ENCODE data around the gene UBE3C.

UBE3C gene

GRCh38 chr7:157306846-157307838 lies 168.4 kb downstream of the UBE3C start:
- DNase-seq (ENCODE audit: extremely low read depth, low read depth) = no peak
- H3K4me3 ChIP-seq (replicated peaks; ENCODE audit: low read depth, low read length) = no peak overlapping the region
- TF ChIP-seq CTCF (IDR thresholded peaks at IDR 0.05; ENCODE audit: low read depth, low read length, missing control alignments) = no peak

- no peak for TF ChIP-seq CTCF (IDR thresholded peaks at IDR 0.05; ENCODE audit: low read depth, low read length, missing control alignments)
- no peak overlapping the region for H3K4me3 ChIP-seq (replicated peaks; ENCODE audit: low read depth, low read length)
- peak; percentile 82 for DNase-seq (ENCODE audit: extremely low read depth, low read depth)
These were observed 171.4 kb downstream of the UBE3C start for GRCh38 chr7:157309988-157310668.

DNA sequence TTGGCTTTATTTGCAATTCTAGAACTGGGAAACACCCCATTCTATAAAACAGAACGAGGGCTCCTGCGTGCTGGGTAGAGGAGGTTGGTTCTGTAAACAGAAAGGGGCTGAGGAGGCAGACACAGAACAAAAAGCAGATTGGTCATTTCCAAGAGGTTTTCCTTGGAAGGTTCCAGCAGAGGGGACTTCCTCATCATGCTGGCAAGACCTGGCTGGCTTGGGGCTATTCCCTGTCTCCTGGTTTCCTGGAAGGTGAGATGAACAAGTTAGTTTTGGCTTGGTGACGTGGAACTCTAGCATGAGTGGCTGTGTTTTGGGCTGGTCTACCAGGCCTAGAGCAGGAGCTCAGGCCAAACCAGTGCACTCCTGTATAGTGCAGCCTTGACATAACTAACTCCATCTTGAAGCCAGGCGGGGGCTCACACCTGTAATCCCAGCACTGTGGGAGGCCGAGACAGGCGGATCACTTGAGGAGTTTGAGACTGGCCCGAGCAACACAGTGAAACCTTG lies 172.0 kb downstream of the UBE3C start:
- no peak for TF ChIP-seq CTCF (IDR thresholded peaks at IDR 0.05; ENCODE audit: low read depth, low read length, missing control alignments)
- DNase-seq (ENCODE audit: extremely low read depth, low read depth) = no peak
- no peak overlapping the region for H3K4me3 ChIP-seq (replicated peaks; ENCODE audit: low read depth, low read length)

- no peak overlapping the region for H3K4me3 ChIP-seq (replicated peaks; ENCODE audit: low read depth, low read length)
- DNase-seq (ENCODE audit: extremely low read depth, low read depth) = no peak
- TF ChIP-seq CTCF (IDR thresholded peaks at IDR 0.05; ENCODE audit: low read depth, low read length, missing control alignments) = no peak
These were observed 174.2 kb downstream of the UBE3C start for GRCh38 chr7:157312941-157313340.

GRCh38 chr7:157313645-157314044 lies 174.9 kb downstream of the UBE3C start:
- no peak for DNase-seq (ENCODE audit: extremely low read depth, low read depth)
- no peak overlapping the region for H3K4me3 ChIP-seq (replicated peaks; ENCODE audit: low read depth, low read length)
- no peak for TF ChIP-seq CTCF (IDR thresholded peaks at IDR 0.05; ENCODE audit: low read depth, low read length, missing control alignments)

DNA sequence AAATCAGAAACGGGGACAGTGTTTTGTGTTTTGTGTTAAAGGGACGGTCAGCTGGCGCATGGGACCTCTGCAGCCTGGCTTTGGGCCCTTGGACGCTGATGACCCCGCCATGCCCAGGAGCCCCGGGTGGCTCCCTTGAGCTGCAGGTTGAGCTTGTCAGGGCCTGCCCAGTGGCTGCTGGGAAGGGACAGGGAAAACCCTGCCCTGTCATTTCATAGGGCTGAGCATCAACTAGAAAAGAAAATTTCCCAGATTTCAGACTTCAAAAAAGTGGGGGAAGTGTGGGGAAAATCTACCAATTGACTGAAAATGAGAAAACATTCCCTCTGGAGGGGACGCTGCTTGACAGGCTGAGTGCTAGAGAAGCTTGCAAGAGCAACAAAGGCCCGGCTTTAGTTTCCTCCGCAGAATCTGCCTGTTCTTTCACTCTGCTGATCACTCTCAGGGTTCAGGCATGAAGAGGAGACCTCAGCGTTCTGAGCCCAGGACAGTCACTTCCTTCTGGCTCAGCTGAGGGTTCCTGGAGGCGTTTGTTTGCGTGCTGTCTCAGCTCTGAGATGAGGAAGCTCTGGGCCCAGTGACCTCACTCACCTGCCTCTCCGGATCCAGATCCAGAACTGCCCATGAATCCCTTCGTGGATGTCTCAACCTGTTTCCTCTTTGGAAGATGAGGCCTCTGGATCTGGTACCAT lies 179.4 kb downstream of the UBE3C start:
- no peak overlapping the region for H3K4me3 ChIP-seq (replicated peaks; ENCODE audit: low read depth, low read length)
- TF ChIP-seq CTCF (IDR thresholded peaks at IDR 0.05; ENCODE audit: low read depth, low read length, missing control alignments) = no peak
- no peak for DNase-seq (ENCODE audit: extremely low read depth, low read depth)
